AG10803 (cell line): ENCODE results near the gene RAB25.

Experiments used
- DNase-seq: peaks from one replicate; pipeline ENCODE4 v3.0.0; 2010; ENCODE audit warnings: low read depth
- H3K4me3 ChIP-seq: 2 replicates; pipeline ENCODE4 v1.5.1; 2011; ENCODE audit warnings: mild to moderate bottlenecking, low read length, control low read depth
- CTCF ChIP-seq: conservative IDR thresholded peaks from 2 replicates; pipeline ENCODE4 v1.5.1; 2011; ENCODE audit warnings: mild to moderate bottlenecking, low read length, control low read depth, inconsistent platforms

The RAB25 gene

GRCh38 chr1:156108664-156109241 is 47.8 kb downstream of the RAB25 start:
- TF ChIP-seq CTCF: no peak
- no peak for DNase-seq
- H3K4me3 ChIP-seq: no peak overlapping the region

GRCh38 chr1:156110252-156110651 is 49.3 kb downstream of the RAB25 start:
- no peak for DNase-seq
- no peak overlapping the region for H3K4me3 ChIP-seq
- TF ChIP-seq CTCF: no peak

- no peak overlapping the region for H3K4me3 ChIP-seq
- no peak for TF ChIP-seq CTCF
- no peak for DNase-seq
These were observed 50.5 kb downstream of the RAB25 start for GRCh38 chr1:156111355-156111962.

GRCh38 chr1:156112276-156113137 is 51.5 kb downstream of the RAB25 start:
- no peak overlapping the region for H3K4me3 ChIP-seq
- TF ChIP-seq CTCF: no peak
- no peak for DNase-seq

GRCh38 chr1:156113282-156113950 is 52.5 kb downstream of the RAB25 start:
- H3K4me3 ChIP-seq: peak overlapping the region; percentile 100
- TF ChIP-seq CTCF: no peak
- peak; percentile 76 for DNase-seq

GRCh38 chr1:156114101-156114918 is 53.4 kb downstream of the RAB25 start, which contains the start of gene LMNA:
LMNA (plus strand) TSS chr1:156114711; CDS start chr1:156114919, 208 bp downstream.
- TF ChIP-seq CTCF: no peak
- H3K4me3 ChIP-seq: peak within 1 kb of the TSS; percentile 100
- DNase-seq: peak; percentile 98
